ENCODE measurements around the gene BMAL2.

The BMAL2 gene

DNA sequence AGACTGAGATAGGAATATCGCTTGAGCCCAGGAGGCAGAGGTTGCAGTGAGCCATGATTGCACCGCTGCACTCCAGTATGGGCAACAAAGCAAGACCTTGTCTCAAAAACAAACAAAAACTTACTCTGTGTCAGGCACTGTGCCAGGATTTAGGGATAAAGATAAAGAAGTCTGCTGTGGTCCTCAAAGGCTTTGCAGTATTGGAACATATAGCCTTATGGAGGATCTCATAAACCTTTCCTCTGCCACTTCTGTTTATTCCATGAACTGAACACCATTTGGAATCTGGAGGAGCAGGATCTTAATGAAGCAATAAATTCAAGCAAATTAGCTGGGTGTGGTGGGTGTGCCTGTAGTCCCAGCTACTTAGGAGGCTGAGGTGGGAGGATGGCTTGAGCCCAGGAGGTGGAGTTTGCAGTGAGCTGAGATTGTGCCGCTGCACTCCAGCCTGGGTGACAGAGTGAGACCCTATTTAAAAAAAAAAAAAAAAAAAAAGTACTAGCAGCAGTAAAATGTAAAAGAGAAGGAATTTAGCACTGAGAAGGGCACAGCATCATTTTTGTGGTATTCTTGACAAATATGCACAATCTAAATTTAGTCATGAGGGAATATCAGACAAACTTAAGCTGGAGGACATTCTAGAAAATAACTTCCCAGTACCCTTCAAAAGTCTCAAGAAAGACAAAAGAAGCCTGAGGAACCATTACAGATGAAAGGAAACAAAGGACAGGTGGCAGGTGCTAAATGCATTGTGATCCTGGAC is 27.1 kb downstream of the BMAL2 start:
- no peak for DNase-seq (ENCODE audit: low spot score)

DNA sequence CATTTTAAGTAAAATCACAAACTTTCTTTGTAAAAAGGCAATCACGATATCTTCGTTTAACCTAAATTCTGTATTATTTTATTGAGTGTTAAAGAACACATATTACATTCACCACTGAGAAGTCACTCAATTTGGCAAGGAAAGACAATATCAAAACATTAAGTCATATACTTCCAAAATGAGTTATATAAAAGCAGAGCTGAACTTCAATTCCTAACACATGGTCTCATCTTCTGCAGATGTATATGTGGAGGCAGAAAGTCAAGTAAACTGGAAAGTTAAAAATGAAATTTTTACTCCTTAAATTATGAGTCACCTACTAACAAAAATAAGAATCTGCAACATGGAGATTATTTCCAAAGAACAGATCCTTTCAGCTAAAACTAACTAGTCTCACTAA is 28.7 kb downstream of the BMAL2 start:
- no peak for DNase-seq (ENCODE audit: low spot score)

DNA sequence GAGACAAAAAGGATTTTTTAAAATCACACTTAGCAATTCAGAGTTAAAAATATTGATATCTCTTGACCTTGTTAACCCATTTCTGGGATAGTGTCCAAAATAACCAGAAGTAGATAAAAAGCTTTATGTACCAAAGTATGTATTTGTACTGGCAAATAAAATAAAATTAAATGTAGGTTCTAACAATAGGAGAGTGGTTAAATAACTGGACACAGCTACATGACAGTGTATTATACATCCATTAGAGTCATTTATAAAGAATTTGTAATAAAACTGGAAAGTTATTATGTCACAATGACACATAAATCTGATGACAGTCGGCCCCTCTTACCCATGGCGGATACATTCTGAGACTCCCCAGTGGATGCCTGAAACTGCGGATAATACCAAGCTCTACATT is 34.0 kb downstream of the BMAL2 start:
- no peak for DNase-seq (ENCODE audit: low spot score)

DNA sequence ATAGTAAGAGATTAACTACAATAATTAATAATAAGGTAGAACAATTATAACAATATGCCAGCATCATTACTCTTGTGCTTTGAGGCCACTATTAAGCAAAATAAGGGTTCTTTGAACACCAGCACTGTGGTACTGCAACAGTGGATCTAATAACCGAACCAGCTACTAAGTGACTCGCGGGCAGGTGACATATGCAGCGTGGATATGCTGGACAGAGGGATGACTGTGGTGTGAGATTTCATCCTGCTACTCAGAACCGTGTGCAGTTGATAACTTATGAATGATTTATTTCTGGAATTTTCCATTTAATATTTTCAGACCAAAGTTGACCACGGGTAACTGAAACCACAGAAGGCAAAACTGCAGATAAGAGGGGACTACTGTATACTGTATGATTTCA is 34.4 kb downstream of the BMAL2 start:
- DNase-seq (ENCODE audit: low spot score), result no peak

DNA sequence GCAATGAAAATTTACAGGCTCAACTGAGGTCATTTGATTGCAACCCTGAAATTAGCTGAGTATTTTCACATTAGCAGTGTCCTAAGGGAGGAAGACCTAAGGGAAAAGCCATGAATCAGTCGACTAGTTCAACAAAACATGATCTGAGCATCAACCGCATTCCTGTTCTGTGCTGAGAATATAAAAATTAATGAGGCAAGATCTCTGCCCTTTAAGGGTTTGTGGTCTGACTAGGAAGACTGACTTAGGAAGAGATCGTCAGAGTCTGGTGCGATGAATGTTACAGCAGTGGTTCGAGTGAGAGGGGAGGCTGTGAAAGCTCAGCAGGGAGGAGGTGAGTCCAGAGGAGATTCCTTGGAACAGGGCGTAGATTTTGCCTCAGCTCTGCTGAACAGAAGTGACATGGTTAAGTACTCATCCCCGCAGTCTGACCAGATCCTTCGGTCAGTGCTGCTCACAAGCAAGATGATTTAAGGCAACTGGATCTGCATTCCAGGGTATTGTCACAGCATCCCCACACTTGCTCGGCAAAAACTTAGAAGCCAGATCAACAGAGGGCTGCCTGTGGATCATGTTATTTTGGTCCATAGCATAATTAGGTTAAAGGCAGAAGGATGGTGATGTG is 49.6 kb downstream of the BMAL2 start:
- DNase-seq (ENCODE audit: low spot score), result no peak
